ENCODE data around the gene MYT1.

GRCh38 chr20:64277571-64278316 lies 113.5 kb downstream of the MYT1 start:
- TF ChIP-seq PHF8 (conservative IDR thresholded peaks at IDR 0.05; ENCODE audit: low read depth, low read length): no peak
- no peak for TF ChIP-seq CHD2 (IDR thresholded peaks at IDR 0.05; ENCODE audit: low read length)
- TF ChIP-seq EZH2 (IDR thresholded peaks at IDR 0.05; ENCODE audit: low read depth, low read length, severe bottlenecking): no peak
- no peak for TF ChIP-seq SUZ12 (IDR thresholded peaks at IDR 0.05; ENCODE audit: low read length)
- TF ChIP-seq BRCA1 (IDR thresholded peaks at IDR 0.05; ENCODE audit: low read depth, low read length): no peak
- no peak for TF ChIP-seq CREB1 (IDR thresholded peaks at IDR 0.05)
- TF ChIP-seq POLR2A (IDR thresholded peaks at IDR 0.05; ENCODE audit: control extremely low read depth in 1 of 2, low read depth in 2 of 2, low read length in 2 of 2): no peak
- no peak for TF ChIP-seq CTCF (IDR thresholded peaks at IDR 0.05; ENCODE audit: control extremely low read depth in 1 of 3, insufficient read depth in 1 of 3, low read depth in 1 of 3, low read length in 3 of 3)
- no peak for TF ChIP-seq ZNF274 (IDR thresholded peaks at IDR 0.05; ENCODE audit: borderline replicate concordance, extremely low read depth, low read length)
- no peak for TF ChIP-seq RNF2 (IDR thresholded peaks at IDR 0.05; ENCODE audit: borderline replicate concordance, low read depth, low read length, missing control alignments, poor library complexity, severe bottlenecking)
- no peak for TF ChIP-seq SP4 (IDR thresholded peaks at IDR 0.05; ENCODE audit: low read length)

All from H1 (cell line).